PFSK-1 (cell line): Measurements from ENCODE around the gene CRTAC1.

Experiments used
- FOXP2 ChIP-seq: optimal IDR thresholded peaks from 2 replicates; pipeline ENCODE3; 2011; ENCODE audit warnings: borderline replicate concordance, control low read depth, inconsistent platforms; ENCODE audit not compliant: insufficient read depth; ENCODE audit errors: extremely low read length, extremely low read depth
- POLR2AphosphoS5 ChIP-seq: IDR thresholded peaks from 2 replicates; pipeline ENCODE4 v1.6.1; 2012; ENCODE audit warnings: low read depth, mild to moderate bottlenecking, control low read depth, low read length, moderate library complexity
- SIN3A ChIP-seq: IDR thresholded peaks from 2 replicates; pipeline ENCODE4 v1.6.1; 2012; ENCODE audit warnings: mild to moderate bottlenecking, low read length, moderate library complexity, borderline replicate concordance; ENCODE audit not compliant: insufficient read depth
- TAF1 ChIP-seq: IDR thresholded peaks from 2 replicates; pipeline ENCODE4 v1.6.1; 2012; ENCODE audit warnings: low read length, control low read depth, borderline replicate concordance; ENCODE audit not compliant: insufficient read depth
- TF ChIP-seq, protein P1 (sequence below), 2 experiments: IDR thresholded peaks; 2 replicates each; pipeline versions ENCODE4 v1.6.1 to v1.8.0; 2011 to 2012; ENCODE audit warnings: low read depth in 2 of 2, low read length in 2 of 2, control low read depth in 1 of 2, inconsistent platforms in 1 of 2, mild to moderate bottlenecking in 1 of 2, moderate library complexity in 1 of 2; ENCODE audit not compliant: insufficient read depth in 1 of 2

The CRTAC1 gene

DNA sequence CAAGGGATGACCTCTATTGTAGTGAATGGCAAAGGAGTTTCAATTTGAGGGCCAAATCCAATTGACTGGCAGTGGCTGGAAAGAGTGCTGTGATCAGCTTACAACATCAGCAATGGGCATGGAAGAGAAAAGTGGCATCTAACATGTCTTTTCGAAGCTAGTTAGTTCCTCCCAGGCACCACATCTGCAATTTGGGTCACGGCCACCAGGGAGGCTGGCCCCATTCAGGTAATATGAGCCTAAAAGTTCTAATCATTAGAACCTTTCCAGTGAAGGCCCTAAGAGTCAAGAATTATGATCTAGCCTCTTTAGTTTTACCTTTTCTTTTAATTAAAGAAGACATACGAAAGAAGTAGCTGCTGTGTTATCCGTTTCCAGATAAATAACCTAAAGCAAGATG lies 17.3 kb downstream of the CRTAC1 start:
- TF ChIP-seq, protein P1, sequence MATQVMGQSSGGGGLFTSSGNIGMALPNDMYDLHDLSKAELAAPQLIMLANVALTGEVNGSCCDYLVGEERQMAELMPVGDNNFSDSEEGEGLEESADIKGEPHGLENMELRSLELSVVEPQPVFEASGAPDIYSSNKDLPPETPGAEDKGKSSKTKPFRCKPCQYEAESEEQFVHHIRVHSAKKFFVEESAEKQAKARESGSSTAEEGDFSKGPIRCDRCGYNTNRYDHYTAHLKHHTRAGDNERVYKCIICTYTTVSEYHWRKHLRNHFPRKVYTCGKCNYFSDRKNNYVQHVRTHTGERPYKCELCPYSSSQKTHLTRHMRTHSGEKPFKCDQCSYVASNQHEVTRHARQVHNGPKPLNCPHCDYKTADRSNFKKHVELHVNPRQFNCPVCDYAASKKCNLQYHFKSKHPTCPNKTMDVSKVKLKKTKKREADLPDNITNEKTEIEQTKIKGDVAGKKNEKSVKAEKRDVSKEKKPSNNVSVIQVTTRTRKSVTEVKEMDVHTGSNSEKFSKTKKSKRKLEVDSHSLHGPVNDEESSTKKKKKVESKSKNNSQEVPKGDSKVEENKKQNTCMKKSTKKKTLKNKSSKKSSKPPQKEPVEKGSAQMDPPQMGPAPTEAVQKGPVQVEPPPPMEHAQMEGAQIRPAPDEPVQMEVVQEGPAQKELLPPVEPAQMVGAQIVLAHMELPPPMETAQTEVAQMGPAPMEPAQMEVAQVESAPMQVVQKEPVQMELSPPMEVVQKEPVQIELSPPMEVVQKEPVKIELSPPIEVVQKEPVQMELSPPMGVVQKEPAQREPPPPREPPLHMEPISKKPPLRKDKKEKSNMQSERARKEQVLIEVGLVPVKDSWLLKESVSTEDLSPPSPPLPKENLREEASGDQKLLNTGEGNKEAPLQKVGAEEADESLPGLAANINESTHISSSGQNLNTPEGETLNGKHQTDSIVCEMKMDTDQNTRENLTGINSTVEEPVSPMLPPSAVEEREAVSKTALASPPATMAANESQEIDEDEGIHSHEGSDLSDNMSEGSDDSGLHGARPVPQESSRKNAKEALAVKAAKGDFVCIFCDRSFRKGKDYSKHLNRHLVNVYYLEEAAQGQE (IDR thresholded peaks at IDR 0.05; ENCODE audit: insufficient read depth in 1 of 2, low read depth in 2 of 2, low read length in 2 of 2): no peak
- TF ChIP-seq FOXP2 (no peak), TAF1 (no peak), SIN3A (no peak), POLR2AphosphoS5 (no peak)

DNA sequence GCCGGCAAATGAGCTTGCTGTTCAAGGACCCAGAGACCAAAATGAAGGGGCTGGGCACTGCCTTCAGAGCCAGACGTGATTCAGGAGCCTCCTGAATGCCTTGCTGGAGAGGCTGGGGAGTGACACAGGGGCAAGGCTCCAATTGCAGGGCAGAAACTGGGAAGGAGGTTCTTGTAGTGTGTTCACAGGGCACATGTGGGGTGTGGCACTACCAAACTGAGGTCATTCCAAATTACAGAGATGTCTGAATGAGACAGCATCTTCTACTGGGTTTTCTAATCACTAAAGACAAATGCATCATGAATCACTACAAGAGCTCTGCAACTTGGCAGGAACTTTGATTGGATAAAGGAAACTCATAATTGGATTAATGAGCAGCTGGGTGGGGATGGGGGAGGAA lies 17.8 kb downstream of the CRTAC1 start:
- TF ChIP-seq SIN3A (no peak), TAF1 (no peak), FOXP2 (no peak), POLR2AphosphoS5 (no peak)
- TF ChIP-seq, protein P1 (IDR thresholded peaks at IDR 0.05; ENCODE audit: insufficient read depth in 1 of 2, low read depth in 2 of 2, low read length in 2 of 2): no peak

DNA sequence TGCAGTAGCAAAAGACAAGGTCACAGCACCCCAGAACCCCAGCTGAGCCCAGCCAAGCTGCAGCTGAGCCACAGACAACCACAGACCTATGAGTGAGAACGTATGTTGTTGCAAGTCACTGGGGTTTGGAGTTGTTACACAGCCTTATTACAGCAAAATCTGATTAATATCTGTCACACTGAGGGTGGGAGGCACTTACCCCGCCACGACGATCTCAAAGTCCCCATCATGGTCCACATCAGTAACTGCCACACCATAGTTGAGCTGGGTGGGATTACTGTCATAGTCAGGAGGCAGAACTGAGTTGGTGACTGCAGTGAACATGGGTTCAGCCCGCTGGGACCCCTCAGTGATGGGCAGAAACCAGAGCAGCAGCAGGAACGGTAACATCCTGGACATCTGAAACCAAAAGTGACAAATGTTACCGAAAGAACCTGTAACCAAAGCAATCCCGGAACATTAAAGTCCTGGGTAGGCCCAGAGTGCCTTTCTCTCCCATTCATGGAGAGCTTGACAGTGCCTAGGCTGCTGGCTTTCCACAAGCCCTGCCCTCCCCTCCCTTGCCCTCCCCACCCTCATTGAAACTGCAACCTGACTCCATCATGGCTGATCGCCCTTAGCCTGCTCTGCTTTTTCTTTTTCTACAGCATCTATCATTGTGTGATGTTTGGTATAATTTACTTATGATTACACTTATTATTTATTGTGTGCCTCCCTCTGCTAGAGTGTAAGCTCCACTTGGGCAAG lies 19.3 kb downstream of the CRTAC1 start:
- TF ChIP-seq TAF1 (no peak), SIN3A (no peak), FOXP2 (no peak), POLR2AphosphoS5 (no peak)
- TF ChIP-seq, protein P1 (IDR thresholded peaks at IDR 0.05; ENCODE audit: insufficient read depth in 1 of 2, low read depth in 2 of 2, low read length in 2 of 2): no peak

DNA sequence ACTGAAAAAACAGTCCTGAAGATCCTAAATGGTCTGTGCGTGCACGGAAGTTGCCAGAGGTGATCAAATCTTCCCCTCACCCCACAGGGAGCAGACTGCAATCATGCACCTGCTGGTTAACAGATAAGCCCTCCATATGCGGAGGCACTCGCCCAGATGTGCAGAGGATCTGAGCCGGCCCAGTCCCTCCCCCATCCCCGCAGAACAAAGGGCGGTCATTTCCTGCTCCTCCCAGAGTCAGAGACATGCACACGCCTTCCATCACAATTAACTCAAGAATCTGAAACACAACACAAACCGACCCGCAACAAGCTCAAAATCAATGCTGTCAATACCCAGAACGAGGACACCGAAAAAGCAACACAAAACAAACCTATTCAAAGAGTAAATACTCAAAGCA lies 24.2 kb downstream of the CRTAC1 start:
- TF ChIP-seq, protein P1 (IDR thresholded peaks at IDR 0.05; ENCODE audit: insufficient read depth in 1 of 2, low read depth in 2 of 2, low read length in 2 of 2): no peak

DNA sequence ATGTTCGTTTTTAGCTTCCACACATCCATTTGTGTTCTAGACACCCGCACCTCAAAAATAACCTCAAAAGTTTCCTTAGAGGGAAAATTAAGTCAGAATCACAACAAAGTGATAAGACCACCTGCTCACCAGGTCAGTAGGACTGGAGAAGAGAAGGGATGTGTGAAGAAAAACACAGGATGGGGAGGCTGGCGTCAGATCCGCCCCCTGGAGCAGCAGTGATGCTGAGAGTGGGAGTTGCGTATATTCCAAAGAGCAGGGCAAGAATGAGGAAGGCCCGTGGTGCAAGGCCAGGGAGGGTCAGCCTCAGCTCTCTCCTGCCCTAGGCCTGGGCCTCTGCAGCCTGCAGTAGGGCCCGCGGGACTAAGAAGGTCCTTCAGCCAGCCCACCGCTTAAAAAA lies 28.7 kb downstream of the CRTAC1 start:
- no peak for TF ChIP-seq SIN3A
- TF ChIP-seq TAF1: no peak
- TF ChIP-seq, protein P1 (IDR thresholded peaks at IDR 0.05; ENCODE audit: insufficient read depth in 1 of 2, low read depth in 2 of 2, low read length in 2 of 2): no peak
- TF ChIP-seq POLR2AphosphoS5: no peak
- no peak for TF ChIP-seq FOXP2
